Mesendoderm (in vitro differentiated cells): ENCODE results near the gene PPP2CA.
"Not testable (repeated sequence)": the region's sequence is repeated elsewhere in the genome, so short reads cannot be mapped to it uniquely, and the experiment has no call there.

Experiments used
- DNase-seq: peaks from one replicate; pipeline ENCODE4 v3.0.0; 2013
- H2AK5ac ChIP-seq: 2 replicates; pipeline ENCODE4 v1.6.1; 2013; ENCODE audit warnings: low read length, inconsistent platforms
- H2BK120ac ChIP-seq: 2 replicates; pipeline ENCODE4 v1.6.1; 2013; ENCODE audit warnings: low read depth, mild to moderate bottlenecking, low read length, moderate library complexity, mixed read lengths
- H2BK15ac ChIP-seq: replicated peaks from 2 replicates; pipeline ENCODE4 v1.6.1; 2013; ENCODE audit warnings: low read depth, mild to moderate bottlenecking, moderate library complexity
- H2BK5ac ChIP-seq: 2 replicates; pipeline ENCODE4 v1.6.1; 2013; ENCODE audit warnings: low read length, inconsistent platforms
- H3K18ac ChIP-seq: 2 replicates; pipeline ENCODE4 v1.6.1; 2013; ENCODE audit warnings: mild to moderate bottlenecking, low read length, mixed read lengths
- H3K23ac ChIP-seq: one replicate; pipeline ENCODE4 v1.6.1; 2013; ENCODE audit warnings: low read length
- H3K27ac ChIP-seq: 2 replicates; pipeline ENCODE4 v1.5.1; 2013; ENCODE audit warnings: low read depth, mild to moderate bottlenecking, inconsistent platforms, low read length, moderate library complexity
- H3K27me3 ChIP-seq: 2 replicates; pipeline ENCODE4 v1.6.1; 2013; ENCODE audit warnings: low read length, control low read depth, mild to moderate bottlenecking, inconsistent platforms; ENCODE audit not compliant: insufficient read depth, poor library complexity
- H3K36me3 ChIP-seq: 2 replicates; pipeline ENCODE4 v1.6.1; 2013; ENCODE audit warnings: low read length, inconsistent platforms; ENCODE audit not compliant: control insufficient read depth, insufficient read depth
- H3K4ac ChIP-seq: one replicate; pipeline ENCODE4 v1.6.1; 2013; ENCODE audit warnings: low read depth, mild to moderate bottlenecking, low read length, moderate library complexity
- H3K4me1 ChIP-seq: 2 replicates; pipeline ENCODE4 v1.6.1; 2013; ENCODE audit warnings: low read depth, low read length, inconsistent platforms; ENCODE audit not compliant: control insufficient read depth
- H3K4me2 ChIP-seq: 2 replicates; pipeline ENCODE4 v1.6.1; 2013; ENCODE audit warnings: low read length
- H3K4me3 ChIP-seq: 2 replicates; pipeline ENCODE4 v1.5.1; 2013; ENCODE audit warnings: mild to moderate bottlenecking, low read length
- H3K56ac ChIP-seq: one replicate; pipeline ENCODE4 v1.6.1; 2013; ENCODE audit warnings: low read length
- H3K79me1 ChIP-seq: 2 replicates; pipeline ENCODE4 v1.6.1; 2013; ENCODE audit warnings: low read length, inconsistent platforms
- H3K79me2 ChIP-seq: 2 replicates; pipeline ENCODE4 v1.6.1; 2013; ENCODE audit warnings: mild to moderate bottlenecking, low read length; ENCODE audit not compliant: control insufficient read depth, insufficient read depth
- H3K9ac ChIP-seq: 2 replicates; pipeline ENCODE4 v1.6.1; 2013; ENCODE audit warnings: low read length, inconsistent platforms
- H4K5ac ChIP-seq: one replicate; pipeline ENCODE4 v1.6.1; 2013; ENCODE audit warnings: low read length
- H4K8ac ChIP-seq: one replicate; pipeline ENCODE4 v1.6.1; 2013; ENCODE audit warnings: low read depth, mild to moderate bottlenecking, control low read depth, low read length, moderate library complexity
- WGBS: extraction: QIAGEN DNeasy Blood & Tissue Kit; methylation state at CpG from one replicate; pipeline ENCODE4 v1.1.7; 2013; ENCODE audit warnings: low lambda C conversion rate, missing lambda C conversion rate; ENCODE audit not compliant: insufficient coverage; ENCODE audit errors: extremely low coverage; 5-methylcytosine and 5-hydroxymethylcytosine counted together

The PPP2CA gene

DNA sequence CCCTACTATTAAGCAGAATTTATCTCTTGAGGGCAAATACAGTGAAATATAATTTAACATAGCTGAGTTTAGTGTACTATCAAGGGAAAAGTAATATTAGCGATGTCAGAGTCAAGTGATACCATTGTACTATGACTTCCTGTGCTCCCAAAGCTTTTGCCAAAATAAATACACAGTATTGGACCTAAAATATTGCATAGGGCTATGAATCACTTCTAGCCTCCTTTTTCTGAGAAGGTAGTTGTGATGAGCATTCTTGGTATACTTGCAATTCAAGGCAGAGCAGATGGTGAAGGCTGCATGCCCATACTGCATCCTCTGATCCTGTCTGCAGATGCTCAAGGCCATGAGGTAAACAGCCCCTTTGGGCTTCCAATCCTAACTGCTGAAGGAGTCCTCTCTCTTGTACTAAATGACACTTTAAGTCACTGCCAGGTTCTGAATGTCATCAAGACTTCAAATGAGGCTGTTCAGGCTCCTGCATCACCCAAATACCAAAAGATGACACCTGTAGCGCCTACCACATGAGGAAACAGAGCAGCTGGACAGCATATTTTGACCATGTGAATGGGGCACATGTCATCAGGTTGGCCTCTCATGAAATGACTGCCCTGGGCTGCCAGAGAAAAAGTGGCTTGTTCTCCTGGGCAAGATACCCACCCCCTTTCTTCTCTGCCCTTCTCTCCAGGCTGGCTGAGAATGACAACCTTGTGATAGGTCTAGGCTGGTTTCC is 29.7 kb upstream of the PPP2CA start:
- H3K79me1 ChIP-seq: no peaks in the 10 kb centered on the region
- H3K4me2 ChIP-seq: no peak overlapping the region

DNA sequence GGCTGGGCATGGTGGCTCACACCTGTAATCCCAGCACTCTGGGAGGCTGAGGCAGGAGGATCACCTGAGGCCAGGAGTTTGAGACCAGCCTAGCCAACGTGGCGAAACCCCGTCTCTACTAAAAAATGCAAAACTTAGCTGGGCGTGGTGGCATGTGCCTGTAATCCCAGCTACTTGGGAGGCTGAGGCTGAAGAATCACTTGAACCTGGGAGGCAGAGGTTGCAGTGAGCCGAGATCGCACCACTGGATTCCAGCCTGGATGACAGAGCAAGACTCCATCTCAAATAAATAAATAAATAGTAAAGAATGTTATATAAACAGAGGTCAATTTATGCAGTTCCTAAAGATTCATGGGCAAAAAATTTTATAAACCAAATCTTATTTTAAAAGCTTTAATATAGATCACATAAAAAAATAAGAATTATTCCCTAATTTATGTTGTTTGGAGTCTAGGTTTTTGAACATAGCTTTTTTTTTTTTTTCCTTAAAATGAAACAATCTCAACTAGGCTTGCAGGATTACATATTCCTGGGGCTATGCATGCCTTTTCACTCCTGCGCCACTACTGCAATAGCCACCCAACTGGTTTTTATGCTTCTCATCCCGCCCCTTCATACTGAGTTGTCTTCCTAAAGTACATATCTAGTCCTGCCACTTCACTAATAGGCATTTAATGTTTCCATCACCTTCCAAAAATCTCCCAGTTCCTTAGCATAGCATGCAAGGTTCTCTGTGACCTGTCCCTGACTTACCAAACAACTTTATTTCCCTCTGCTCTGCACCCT is 27.7 kb upstream of the PPP2CA start:
- no CpG with 5 or more reads among the region's 8 CpGs for WGBS
- not testable (repeated sequence) for H2BK15ac ChIP-seq, H3K79me2 ChIP-seq, H3K4me1 ChIP-seq, H2BK120ac ChIP-seq, H2BK5ac ChIP-seq, H2AK5ac ChIP-seq, H3K23ac ChIP-seq, H3K4me2 ChIP-seq, DNase-seq, H4K8ac ChIP-seq, H3K9ac ChIP-seq, H3K79me1 ChIP-seq, H3K18ac ChIP-seq, H4K5ac ChIP-seq, H3K27me3 ChIP-seq, H3K56ac ChIP-seq, H3K36me3 ChIP-seq, H3K4me3 ChIP-seq, H3K27ac ChIP-seq, H3K4ac ChIP-seq

More for the DNA sequence above, 29.7 kb upstream of the PPP2CA start:
- H4K5ac ChIP-seq: no peak overlapping the region
- H3K56ac ChIP-seq: no peak overlapping the region
- no peak overlapping the region for H3K4ac ChIP-seq
- no peak overlapping the region for H2BK15ac ChIP-seq
- H3K18ac ChIP-seq: no peak overlapping the region
- no peak overlapping the region for H3K27ac ChIP-seq
- H2BK5ac ChIP-seq: no peak overlapping the region
- DNase-seq: no peak
- no peak overlapping the region for H4K8ac ChIP-seq
- H3K9ac ChIP-seq: no peak overlapping the region
- no CpG with 5 or more reads among the region's 2 CpGs for WGBS
- no peak overlapping the region for H2AK5ac ChIP-seq
- no peaks in the 10 kb centered on the region for H3K27me3 ChIP-seq
- H3K79me2 ChIP-seq: no peaks in the 10 kb centered on the region
- no peak overlapping the region for H3K23ac ChIP-seq
- H3K4me1 ChIP-seq: no peaks in the 10 kb centered on the region
- H3K36me3 ChIP-seq: no peaks in the 10 kb centered on the region
- no peak overlapping the region for H3K4me3 ChIP-seq
- H2BK120ac ChIP-seq: no peak overlapping the region

DNA sequence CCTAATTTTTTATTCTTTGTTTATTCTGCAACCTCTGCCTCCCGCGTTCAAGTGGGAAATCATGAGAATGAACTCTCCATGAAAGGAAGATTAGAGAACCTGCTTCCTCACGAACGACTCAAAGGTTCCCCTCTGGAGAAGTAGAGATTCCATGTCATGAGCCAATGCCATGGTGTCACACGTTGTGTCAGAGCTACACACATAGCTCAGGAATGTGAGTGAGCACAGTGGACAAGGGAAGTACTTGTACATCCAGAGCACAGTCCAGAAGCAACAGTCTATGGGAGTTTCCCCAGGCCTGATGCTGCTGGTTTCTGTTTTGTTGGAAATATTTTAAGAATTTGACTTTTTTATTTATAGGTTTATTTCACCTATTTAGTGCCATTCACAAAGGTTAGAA is 26.8 kb upstream of the PPP2CA start:
- Histone ChIP-seq H2BK5ac (no peak overlapping the region), H3K56ac (no peak overlapping the region), H3K18ac (no peak overlapping the region), H3K79me1 (no peaks in the 10 kb centered on the region), H3K4me2 (no peak overlapping the region), H4K5ac (no peak overlapping the region), H3K9ac (no peak overlapping the region), H3K4ac (no peak overlapping the region), H3K27me3 (no peaks in the 10 kb centered on the region), H3K23ac (no peak overlapping the region), H3K27ac (no peak overlapping the region), H4K8ac (no peak overlapping the region), H2BK15ac (no peak overlapping the region), H3K4me3 (no peak overlapping the region), H3K79me2 (no peaks in the 10 kb centered on the region), H3K36me3 (no peaks in the 10 kb centered on the region), H2AK5ac (no peak overlapping the region), H2BK120ac (no peak overlapping the region), H3K4me1 (peaks cover under 1% of the 10 kb centered on the region)
- no peak for DNase-seq
- no CpG with 5 or more reads among the region's 5 CpGs for WGBS

DNA sequence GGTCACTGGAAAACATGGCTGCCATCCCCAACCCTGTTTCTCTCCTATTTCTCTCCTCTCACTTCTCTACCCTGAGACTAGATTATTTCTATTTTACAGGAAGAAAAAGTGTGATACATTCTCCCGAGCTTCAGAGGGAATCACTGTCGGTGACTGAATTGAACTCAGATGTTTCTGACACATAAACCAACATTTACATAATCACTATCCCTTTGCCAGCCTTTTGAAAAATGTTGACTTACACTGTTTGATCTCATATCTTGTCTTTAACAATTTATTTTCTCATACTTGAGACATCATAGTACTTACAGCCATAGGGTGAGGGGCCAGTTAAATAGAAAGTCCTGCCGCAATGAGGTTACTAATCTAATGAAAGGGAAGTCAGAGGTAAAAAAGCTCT is 25.1 kb upstream of the PPP2CA start:
- no CpG with 5 or more reads among the region's 3 CpGs for WGBS
- Histone ChIP-seq H3K27ac (no peak overlapping the region), H3K18ac (no peak overlapping the region), H2BK15ac (no peak overlapping the region), H3K56ac (no peak overlapping the region), H2AK5ac (no peak overlapping the region), H2BK5ac (no peak overlapping the region), H3K79me1 (no peaks in the 10 kb centered on the region), H3K36me3 (no peaks in the 10 kb centered on the region), H3K9ac (no peak overlapping the region), H4K8ac (no peak overlapping the region), H3K79me2 (no peaks in the 10 kb centered on the region), H3K4me3 (no peak overlapping the region), H3K23ac (no peak overlapping the region), H2BK120ac (no peak overlapping the region), H3K4me1 (peaks cover 5% of the 10 kb centered on the region), H3K4ac (no peak overlapping the region), H3K27me3 (no peaks in the 10 kb centered on the region), H3K4me2 (no peak overlapping the region), H4K5ac (no peak overlapping the region)
- DNase-seq: no peak

DNA sequence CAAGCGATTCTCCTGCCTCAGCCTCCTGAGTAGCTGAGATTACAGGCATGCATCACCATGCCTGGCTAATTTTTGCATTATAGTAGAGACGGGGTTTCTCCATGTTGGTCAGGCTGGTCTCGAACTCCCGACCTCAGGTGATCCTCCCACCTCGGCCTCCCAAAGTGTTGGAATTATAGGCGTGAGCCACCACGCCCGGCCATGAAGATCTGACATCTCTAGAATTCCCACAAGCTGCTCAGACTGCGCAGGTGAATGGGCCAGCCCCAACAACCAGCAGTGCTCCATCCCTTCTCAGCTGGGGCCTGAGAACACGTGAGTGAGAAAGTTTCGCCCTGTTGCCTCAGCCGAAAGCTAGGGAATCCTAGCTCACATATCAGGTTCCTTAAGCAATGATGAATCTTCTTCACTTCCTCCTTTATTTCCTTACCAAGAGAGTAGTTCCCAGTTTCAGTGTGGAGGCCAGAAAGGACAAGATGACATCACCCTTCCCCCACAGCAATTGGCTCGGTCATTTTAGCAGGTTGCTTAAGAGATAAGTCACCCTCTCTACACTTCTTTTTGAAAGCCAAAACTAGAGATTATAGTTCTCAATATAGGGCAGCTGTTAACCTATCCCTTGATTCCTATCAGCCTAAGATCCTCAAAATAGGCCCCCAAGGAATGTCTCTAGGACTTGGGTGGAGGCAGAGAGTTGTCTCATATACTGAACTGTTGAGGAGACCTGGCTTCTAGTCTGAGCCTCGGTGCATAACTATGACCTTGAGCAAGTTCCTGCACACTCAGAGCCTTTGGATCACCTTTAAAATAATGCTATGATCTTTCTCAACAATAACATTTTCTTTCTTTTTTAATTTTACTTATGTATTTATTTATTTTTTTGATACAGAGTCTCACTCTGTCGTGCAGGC is 23.9 kb upstream of the PPP2CA start:
- Histone ChIP-seq H2BK5ac (no peak overlapping the region), H2AK5ac (no peak overlapping the region), H3K79me1 (no peaks in the 10 kb centered on the region), H2BK15ac (no peak overlapping the region), H2BK120ac (no peak overlapping the region), H3K9ac (no peak overlapping the region), H3K27ac (no peak overlapping the region), H3K18ac (no peak overlapping the region), H3K36me3 (no peaks in the 10 kb centered on the region), H3K56ac (no peak overlapping the region), H4K8ac (no peak overlapping the region), H3K4me3 (no peak overlapping the region), H3K27me3 (no peaks in the 10 kb centered on the region), H4K5ac (no peak overlapping the region), H3K4me2 (no peak overlapping the region), H3K23ac (no peak overlapping the region), H3K4me1 (peaks cover 7% of the 10 kb centered on the region), H3K79me2 (no peaks in the 10 kb centered on the region), H3K4ac (no peak overlapping the region)
- WGBS: no CpG with 5 or more reads among the region's 15 CpGs
- peak; percentile 78 for DNase-seq
